Measurements from ENCODE around the gene GABBR2.

DNA sequence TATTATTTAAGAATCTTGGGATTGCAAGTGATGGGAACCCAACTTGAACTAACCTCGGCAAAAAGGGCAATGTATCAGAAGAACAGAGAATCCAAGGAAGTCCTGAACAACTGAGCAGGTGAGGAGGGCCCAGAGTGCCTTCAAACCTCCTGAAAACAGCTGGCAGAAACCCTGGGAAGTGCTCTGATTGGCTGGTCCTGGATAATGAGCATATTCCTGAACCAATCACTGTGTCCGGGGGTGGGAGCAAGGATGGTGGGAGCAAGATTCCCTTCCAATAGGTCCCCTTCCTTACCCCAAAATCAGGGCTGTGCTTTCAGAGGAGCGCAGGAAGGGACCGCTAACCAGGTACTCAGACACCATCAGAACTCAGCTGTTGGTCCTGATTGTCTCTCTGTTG is 421.4 kb downstream of the GABBR2 start:
- TF ChIP-seq EZH2phosphoT487 (IDR thresholded peaks at IDR 0.05; ENCODE audit: borderline replicate concordance, low read depth, low read length): no peak
- TF ChIP-seq, protein P1, sequence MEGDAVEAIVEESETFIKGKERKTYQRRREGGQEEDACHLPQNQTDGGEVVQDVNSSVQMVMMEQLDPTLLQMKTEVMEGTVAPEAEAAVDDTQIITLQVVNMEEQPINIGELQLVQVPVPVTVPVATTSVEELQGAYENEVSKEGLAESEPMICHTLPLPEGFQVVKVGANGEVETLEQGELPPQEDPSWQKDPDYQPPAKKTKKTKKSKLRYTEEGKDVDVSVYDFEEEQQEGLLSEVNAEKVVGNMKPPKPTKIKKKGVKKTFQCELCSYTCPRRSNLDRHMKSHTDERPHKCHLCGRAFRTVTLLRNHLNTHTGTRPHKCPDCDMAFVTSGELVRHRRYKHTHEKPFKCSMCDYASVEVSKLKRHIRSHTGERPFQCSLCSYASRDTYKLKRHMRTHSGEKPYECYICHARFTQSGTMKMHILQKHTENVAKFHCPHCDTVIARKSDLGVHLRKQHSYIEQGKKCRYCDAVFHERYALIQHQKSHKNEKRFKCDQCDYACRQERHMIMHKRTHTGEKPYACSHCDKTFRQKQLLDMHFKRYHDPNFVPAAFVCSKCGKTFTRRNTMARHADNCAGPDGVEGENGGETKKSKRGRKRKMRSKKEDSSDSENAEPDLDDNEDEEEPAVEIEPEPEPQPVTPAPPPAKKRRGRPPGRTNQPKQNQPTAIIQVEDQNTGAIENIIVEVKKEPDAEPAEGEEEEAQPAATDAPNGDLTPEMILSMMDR (conservative IDR thresholded peaks at IDR 0.05; ENCODE audit: low read length): no peak
